GM21576 (cell line): Measurements from ENCODE around the gene SMYD1.
"Not testable (repeated sequence)": the region's sequence is repeated elsewhere in the genome, so short reads cannot be mapped to it uniquely, and the experiment has no call there.

ENCODE experiments used
- ATAC-seq: cut with Tn5 transposase; IDR thresholded peaks from one replicate; pipeline ENCODE4 v1.9.1; 2021; ENCODE audit warnings: mild to moderate bottlenecking, moderate library complexity; ENCODE audit not compliant: unreplicated experiment

Gene SMYD1

DNA sequence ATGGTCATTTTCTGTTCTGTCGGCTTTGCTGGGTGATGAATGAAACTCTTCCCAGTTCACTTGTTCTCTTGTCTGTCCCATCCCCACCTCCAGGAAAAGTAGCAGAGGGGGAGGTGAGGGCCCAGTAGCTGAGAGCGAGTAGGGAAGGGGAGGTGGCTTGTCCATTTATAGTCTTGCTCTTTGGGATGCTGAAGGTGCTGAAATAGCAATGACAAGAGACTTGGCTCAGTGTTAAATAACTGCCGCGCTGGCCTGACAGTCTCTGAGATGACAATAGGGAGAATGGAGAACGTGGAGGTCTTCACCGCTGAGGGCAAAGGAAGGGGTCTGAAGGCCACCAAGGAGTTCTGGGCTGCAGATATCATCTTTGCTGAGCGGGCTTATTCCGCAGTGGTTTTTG, at the start of gene SMYD1:
Gene SMYD1, plus strand, starts transcription at position 228 of the 400 bp plus-strand sequence. Its CDS starts 40 bp downstream, at position 268.
- no peak for ATAC-seq

DNA sequence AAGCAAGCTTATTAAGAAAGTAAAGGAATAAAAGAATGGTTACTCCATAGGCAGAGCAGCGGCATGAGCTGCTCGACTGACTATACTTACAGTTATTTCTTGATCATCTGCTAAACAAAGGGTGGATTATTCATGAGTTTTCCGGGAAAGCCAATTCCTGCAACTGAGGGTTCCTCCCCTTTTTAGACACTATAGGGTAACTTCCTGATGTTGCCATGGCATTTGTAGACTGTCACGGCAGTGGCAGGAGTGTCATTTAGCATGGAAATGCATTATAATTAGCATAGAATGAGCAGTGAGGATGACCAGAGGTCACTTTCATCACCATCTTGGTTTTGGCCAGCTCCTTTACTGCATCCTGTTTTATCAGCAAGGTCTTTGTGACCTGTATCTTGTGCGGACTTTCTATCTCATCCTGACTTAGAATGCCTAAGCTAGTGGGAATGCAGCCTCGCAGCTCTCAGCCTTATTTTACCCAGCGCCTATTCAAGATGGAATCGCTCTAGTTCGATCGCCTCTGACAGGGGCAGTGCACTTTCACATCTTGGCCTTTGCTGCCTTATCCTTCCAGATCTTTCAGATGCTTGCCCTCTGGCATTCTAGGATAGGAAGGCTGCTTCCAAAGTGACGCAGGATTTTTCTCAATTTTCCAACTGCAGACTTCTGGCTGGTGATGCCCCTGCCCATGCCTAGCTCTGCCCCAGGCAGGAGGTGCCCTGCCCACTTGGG, 49.4 kb upstream of the SMYD1 start:
- not testable (repeated sequence) for ATAC-seq

DNA sequence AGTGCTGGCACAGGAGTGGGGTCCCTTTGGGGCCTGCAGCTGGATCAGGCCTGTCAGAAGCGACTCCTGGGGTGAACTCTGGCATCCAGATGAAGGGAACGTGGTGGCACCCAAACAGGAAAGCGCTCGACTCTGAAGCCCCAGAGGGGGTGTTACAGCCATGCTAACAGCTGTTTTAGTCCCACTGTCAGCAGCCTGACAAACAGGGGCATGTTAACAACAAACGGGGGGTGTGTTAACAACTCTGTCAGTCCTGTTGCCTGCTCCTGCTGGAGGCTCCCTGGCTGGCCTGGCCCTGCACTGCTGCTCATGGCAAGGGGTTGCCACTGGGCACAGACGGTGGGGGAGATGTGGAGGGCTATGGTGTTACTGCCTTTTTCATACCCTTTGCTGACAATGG, 48.7 kb upstream of the SMYD1 start:
- no peak for ATAC-seq

DNA sequence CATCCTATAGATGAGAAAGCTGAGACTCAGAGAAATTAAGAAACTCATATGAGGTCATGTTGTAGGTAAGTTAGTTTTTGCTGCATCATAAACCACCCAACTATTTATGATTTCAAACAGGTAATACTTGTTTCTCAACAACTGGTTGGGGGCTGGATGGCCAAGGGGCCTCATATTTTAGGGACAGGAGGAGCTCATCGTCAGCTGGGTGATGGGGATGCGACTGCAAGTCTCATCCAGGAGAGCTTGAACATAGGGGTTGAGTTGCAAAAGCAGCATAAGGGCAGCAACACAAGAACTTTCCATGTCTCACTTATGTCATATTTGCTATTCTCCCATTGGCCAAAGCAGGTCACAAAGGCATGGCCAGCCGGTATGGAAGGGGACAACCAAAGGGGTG, 47.6 kb upstream of the SMYD1 start:
- ATAC-seq, result no peak

DNA sequence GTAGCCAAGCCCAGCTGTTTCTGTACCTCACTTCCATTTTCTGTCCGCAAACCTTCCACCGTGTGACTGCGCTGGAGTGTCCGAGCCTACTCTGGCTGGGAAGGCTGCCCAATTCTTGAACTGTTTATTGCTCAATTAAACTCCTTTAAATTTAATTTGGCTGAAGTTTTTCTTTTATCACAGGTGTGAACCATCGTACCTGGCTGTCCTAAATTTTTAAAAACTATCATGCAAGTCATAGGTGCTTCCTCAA, 45.0 kb upstream of the SMYD1 start:
- no peak for ATAC-seq

DNA sequence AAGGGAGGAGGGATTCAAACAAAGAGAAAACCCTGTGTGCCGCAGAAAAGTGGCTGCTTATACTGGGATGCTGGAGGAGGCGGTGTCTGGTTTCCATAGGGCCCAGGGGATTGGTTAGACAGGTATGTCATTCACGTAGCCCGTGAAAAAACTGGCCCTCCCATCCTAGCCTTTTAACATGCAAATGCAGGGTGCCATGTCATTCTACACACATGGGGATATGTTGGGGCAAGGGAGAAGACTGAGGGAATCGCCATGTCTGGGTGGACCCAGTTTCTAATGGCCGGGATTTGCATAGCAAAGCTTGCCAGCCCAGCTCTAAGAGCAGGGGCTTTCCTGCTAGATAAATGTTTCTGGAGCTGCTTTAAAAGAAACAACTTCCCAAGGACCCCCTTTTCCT, 43.1 kb upstream of the SMYD1 start:
- ATAC-seq, result no peak

DNA sequence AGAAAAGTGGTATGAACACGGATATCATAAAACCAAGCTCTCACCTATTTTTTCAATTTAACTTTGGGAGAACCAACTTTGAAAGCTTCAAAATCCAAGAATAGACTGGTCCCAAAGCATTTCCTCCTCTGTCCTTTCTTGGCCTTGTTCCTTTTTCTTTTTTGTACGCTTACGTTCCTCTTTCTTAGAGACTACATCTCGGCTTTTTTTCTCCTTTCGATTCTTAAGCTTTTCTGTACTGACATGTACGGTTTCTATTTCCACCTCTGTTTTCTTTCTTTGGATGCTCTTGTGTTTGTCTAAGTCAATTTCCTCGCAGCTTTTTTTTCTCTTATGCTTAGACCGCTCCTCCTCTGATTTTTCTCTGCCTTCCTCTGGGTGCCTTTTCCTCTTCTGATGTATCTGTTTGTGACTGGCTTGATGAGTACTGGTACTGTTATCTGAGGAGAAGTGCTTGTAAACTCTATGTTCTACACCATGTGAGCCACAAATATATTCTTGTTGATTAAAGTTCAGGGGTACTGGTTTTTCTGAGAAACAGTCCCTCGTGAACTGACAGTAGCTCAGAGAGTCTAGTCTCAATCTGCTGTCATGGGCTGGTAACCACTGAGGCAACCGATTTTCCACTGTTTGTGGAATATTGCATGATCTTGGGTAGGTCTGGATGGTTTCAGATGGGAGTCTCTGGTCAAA, 39.8 kb upstream of the SMYD1 start:
- no peak for ATAC-seq

DNA sequence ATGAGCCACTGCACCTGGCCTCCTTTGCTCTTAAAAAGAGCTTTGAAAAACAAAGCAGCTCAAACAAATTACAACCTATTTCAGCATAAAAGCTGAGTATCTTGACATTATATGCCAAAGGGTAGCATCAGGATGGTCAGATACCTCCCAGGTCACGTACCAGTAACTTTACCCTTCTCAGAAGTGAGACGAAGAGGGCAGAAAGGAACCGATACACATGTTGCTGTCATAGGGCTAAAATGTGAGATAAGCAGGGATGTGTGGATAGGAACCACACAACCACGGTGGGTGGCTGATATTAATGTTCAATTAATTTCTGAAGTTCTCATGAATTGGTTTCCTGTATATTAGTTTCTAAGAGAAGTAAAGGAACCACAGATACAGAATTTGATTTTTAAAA, 38.7 kb upstream of the SMYD1 start:
- no peak for ATAC-seq

DNA sequence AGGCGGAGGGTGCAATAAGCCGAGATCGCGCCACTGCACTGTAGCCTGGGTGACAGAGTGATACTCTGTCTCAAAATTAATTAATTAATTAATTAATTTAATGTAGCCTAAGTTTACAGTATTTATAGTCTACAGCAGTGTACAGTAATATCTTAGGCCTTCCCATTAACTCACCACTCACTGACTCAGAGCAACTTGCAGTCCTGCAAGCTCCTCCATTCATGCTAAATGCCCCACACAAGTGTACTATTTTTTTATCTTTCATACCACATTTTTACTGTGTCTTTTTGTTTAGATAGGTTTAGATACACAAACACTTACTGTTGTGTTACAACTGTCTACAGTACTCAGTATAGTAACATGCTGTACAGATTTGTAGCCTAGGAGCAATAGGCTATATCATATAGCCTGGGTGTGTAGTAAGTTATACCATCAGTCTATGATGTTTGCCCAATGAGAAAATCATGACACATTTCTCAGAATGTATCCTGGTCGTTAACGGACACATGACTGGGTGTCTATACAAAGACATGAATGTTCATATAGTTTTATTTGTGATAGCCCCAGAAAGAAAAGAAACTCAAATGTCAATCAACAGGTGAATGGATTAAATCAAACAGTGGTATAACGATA, 35.4 kb upstream of the SMYD1 start:
- ATAC-seq, result no peak

DNA sequence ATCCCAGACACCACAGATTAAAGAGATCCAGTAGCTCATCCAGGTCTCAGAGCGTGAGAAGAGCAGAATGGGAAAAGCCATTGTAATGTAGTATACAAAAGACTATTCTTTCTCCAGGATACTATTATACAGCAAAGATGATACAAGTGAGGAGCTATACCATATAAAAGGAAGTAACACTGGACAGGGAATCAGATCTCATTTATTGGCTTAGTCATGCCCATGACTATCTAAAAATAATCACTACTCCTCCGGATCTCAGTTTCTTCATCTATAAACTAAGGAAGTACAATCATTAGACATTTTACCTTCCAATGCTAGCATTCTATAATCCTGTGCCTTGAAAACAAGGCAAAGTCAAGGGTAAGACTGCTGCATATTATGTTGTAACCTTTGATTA, 31.4 kb upstream of the SMYD1 start:
- no peak for ATAC-seq

DNA sequence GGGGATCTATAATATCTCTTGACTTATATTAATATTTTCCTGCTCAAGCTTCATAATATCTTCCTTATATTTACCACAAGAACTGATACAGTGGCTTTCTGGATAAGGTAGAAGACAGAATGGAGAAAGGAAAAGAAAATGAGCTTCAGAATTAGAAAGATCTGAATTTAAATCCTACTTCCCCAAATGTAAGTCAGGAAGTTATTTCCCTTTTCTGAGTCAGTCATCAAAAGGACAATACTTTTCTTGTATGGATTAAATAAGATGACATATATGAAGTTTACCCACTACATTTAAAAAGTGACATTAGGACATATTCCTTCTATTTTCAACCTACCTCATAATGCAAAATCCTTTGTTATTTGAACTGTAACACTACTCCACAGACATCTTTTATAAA, 31.0 kb upstream of the SMYD1 start:
- ATAC-seq, result no peak

DNA sequence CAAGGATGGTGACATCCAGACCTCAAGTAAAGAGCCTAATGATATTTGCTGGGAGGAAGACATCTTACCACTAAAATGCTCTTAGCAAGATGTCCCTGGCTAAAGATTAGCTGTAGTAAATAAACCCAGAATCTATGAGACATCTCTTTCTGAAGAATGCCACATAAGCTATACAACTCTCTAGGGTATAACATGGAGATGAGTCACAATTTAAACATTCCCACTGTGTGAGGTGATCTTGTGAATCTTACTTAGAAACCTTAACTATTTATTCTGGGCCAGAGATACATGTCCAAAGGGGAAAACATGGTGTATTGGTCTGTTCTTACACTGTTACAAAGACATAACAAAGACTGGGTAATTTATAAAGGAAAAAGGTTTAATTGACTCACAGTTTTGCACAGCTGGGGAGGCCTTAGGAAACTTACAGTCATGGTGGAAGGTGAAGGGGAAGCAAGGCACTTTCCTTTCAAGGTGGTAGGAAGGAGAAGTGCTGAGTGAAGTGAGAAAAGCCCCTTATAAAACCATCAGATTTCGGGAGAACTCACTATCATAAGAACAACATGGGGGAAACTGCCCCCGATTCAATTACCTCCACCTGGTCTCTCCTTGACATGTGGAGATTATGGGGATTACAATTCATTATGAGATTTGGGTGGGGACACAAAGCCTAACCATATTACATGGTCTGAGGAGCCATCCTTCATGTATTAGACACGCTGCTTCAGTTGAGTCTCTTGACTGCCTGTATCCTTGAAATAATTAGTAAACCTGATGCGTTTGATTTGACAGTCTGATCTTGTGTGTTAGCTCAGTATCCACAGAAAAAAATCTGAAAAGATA, 29.1 kb upstream of the SMYD1 start:
- no peak for ATAC-seq

DNA sequence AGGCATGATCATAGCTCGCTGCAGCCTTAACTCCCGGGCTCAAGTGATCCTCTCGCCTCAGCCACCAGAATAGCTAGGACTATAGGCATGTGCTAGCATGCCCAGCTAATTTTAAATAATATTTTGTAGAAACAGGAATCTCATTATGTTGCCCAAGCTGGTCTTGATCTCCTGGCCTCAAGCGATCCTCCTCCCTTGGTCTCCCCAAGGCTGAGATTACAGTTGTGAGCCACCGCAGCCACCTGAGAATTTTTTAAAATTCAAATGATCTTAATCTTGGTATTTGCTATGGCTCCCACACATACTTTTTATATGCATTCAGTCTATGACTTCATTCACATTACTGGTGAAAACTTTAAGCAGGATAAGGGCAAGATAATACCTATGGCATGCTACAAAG, 25.1 kb upstream of the SMYD1 start:
- ATAC-seq, result no peak

DNA sequence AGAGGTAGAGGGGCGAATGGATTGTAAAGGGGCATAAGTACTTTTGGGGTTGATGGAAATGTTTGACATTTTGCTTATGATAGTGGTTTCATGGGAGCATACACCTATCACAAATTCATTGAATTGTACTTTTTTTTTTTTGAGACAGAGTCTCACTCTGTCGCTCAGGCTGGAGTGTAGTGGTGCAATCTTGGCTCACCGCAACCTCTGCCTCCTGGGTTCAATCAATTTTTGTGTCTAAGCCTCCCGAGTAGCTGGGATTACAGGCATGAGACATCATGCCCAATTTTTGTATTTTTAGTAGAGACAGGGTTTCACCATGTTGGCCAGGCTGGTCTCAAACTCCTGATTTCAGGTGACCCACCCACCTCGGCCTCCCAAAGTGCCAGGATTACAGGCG, 22.1 kb upstream of the SMYD1 start:
- not testable (repeated sequence) for ATAC-seq

DNA sequence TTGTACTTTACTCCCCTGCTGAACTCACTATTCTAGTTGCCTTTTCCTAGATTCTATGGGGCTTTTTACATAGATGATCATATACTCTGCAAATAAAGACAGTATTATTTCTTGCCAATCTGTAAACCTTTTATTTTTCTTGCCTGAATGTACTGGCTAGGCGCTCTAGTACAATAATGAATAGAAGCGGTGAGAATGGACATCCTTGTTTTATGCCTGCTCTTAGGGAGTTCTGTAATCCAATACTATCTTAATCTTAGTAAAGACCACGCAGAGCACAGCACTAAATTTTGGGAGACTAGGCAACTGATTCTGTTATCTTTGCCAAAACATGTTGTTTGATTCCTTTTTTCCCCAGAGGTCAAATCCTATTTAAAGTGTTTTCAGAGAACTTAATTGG, 19.1 kb upstream of the SMYD1 start:
- no peak for ATAC-seq

DNA sequence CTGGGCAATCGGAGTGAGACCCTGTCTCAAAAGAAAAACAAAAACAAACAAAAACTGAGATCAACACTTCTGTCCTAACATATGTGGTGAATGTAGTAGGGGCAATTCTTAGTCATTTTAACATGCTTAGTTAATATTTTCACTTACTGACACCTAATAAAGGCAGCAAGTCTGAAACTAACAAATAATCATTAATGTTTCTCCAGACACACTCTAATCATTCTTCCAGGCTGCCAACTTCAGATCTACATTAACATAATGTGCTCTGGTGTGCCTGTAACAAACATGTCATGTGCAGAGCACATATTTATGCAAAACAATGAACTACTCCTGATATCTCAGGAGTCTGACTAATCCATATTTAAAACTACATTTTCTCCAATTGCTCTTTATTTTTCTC, 18.0 kb upstream of the SMYD1 start:
- ATAC-seq, result no peak

DNA sequence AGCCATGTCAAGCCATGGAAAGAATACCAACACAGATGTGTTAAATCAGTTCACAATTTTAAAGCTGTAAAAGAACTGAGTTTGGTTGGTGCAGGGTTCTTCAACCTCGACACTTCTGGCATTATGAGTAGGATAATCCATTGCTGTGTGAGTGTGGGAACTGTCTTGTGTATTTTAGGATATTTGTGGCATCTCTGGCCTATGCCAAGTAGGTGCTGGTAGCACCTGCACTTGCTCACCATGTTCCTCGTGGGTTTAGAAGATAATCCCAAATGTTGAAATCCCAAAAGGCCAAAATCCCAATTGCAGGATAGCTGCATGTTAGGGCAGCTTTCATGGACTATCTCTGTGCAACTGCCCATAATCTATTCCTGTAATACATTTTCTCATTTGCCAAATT, 15.8 kb upstream of the SMYD1 start:
- ATAC-seq, result no peak

DNA sequence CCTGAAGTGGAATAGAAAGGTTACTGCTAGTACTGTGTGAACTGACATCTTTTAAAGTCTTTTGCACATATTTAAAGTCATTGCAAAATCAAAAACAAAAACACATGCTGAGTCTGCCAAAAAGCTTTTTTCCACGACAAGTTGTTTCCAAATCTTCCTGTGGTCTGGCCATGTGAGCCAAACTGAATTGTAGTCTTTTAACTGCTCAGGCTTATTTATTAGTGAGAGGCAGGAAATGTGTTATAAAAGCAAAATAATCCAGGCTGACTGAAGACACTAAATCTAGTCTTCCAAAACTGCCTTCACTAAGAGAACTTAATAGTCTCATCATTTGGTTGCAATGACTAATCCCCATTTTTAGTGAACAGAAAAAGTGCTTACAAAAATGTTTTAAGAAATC, 14.3 kb upstream of the SMYD1 start:
- ATAC-seq, result no peak

DNA sequence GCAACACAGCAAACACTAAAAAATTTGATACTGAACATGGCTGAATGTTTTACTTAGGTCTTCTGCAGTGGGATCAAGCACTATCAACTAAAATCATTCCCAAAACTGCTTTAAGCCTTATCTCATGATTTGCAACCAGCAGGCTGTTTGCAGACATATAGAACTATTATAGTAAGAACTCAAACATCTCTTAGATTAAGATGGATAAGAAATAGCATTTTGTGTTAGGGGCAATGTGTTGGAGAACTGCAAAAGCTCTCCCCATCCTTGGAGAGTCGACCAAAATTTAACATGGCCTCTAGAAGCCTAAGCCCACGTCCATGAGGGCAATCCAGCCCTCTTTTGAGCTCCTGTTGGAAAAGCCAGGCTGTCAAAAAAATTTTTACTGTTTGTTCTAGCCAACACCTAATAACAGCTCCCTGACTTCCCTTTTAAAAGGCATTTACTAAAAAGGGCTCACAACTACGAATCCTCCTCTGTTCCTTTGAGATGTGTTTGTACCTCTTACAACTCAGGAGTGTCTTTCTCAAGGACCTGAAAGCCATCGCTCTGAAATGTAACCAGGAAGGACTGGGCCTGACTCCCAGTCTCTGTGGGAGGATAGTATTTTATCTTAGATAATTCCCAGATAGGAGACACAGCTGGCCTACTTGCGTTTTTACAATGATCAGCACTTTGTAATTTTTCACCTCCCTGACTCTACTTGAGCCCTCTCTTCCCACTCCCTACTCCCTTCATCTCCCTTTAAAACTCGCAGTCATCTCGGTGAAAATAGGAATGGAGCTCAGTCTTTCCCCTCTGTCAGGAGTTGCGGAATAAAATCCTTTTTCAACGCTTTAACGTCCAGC, 13.5 kb upstream of the SMYD1 start:
- no peak for ATAC-seq

DNA sequence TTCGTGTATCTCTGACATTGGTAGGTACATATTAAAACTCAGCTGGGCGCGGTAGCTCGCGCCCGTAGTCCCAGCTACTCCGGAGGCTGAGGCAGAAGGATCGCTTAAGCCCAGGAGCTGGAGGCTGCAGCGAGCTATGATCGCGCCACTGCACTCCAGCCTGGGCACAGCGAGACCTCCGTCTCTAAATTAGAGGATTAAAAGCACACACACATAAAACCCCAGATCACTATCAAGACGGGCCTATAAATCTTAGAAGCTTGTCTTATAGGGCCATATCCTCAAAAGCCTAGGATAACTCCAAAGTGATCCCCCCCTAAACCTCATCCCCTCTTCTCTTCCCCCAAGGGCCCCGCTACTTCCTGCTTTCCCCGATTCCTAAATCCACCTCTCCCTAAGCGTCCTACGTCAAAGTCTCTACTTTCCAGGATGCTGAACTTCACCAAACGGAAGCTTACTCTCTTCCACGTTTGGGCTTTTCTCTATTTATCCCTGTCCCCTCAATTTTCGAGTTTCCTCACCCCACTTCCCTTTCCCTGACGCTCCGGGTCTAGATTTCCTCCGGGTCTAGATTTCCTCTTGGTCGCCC, 12.7 kb upstream of the SMYD1 start:
- ATAC-seq, result no peak
